Endothelial cell of umbilical vein (primary cell): ENCODE data around the gene HTT-AS.

Experiments used
- EZH2 ChIP-seq: IDR thresholded peaks from 2 replicates; pipeline ENCODE4 v1.6.1; 2012; ENCODE audit warnings: borderline replicate concordance, low read depth, mild to moderate bottlenecking, moderate library complexity, low read length, inconsistent platforms; ENCODE audit not compliant: severe bottlenecking
- JUN ChIP-seq: IDR thresholded peaks from 2 replicates; pipeline ENCODE4 v1.6.1; 2011; ENCODE audit warnings: borderline replicate concordance, low read depth; ENCODE audit not compliant: insufficient read length, insufficient read depth
- MYC ChIP-seq: IDR thresholded peaks from one replicate; pipeline ENCODE4 v1.6.1; 2011; ENCODE audit warnings: mild to moderate bottlenecking, low read depth, low read length
- POLR2A ChIP-seq: IDR thresholded peaks from 2 replicates; pipeline ENCODE4 v1.6.1; 2012; ENCODE audit warnings: low read depth, mild to moderate bottlenecking, control low read depth, low read length
- POLR2AphosphoS5 ChIP-seq: IDR thresholded peaks from 2 replicates; pipeline ENCODE4 v1.6.1; 2012; ENCODE audit warnings: low read depth, mild to moderate bottlenecking, control low read depth, low read length, moderate library complexity; ENCODE audit not compliant: insufficient read depth
- TF ChIP-seq, protein P1 (sequence below), 2 donors: IDR thresholded peaks; 1 replicate in 1 of 2; 2 replicates in 1 of 2; pipeline ENCODE4 v1.5.1; 2011; ENCODE audit warnings: low read length in 2 of 2, mild to moderate bottlenecking in 2 of 2, moderate library complexity in 2 of 2, control low read depth in 1 of 2, inconsistent platforms in 1 of 2, low read depth in 1 of 2; ENCODE audit not compliant: insufficient read depth in 1 of 2; ENCODE audit errors: extremely low read depth in 1 of 2
- TF ChIP-seq, protein P2 (sequence below): IDR thresholded peaks from 2 replicates; pipeline ENCODE4 v1.6.1; 2011; ENCODE audit not compliant: insufficient read depth, insufficient read length

DNA sequence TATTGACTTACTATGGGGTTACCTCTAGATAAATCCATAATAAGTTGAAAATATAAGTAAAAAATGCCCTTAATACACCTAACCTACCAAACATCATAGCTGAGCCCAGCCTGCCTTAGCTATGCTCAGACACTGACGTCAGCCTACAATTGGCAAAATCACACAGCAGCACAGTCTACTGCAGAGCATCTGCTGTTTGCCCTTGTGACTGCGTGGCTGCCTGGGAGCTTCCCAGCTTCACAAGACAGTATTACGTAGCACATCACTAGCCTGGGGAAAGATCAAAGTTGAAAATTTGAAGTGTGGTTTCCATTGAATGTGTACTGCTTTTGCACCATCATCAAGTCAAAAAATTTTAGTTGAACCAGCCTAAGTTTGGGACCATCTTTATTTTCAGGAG is 8.8 kb downstream of the HTT-AS start:
- TF ChIP-seq, protein P1, sequence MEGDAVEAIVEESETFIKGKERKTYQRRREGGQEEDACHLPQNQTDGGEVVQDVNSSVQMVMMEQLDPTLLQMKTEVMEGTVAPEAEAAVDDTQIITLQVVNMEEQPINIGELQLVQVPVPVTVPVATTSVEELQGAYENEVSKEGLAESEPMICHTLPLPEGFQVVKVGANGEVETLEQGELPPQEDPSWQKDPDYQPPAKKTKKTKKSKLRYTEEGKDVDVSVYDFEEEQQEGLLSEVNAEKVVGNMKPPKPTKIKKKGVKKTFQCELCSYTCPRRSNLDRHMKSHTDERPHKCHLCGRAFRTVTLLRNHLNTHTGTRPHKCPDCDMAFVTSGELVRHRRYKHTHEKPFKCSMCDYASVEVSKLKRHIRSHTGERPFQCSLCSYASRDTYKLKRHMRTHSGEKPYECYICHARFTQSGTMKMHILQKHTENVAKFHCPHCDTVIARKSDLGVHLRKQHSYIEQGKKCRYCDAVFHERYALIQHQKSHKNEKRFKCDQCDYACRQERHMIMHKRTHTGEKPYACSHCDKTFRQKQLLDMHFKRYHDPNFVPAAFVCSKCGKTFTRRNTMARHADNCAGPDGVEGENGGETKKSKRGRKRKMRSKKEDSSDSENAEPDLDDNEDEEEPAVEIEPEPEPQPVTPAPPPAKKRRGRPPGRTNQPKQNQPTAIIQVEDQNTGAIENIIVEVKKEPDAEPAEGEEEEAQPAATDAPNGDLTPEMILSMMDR (IDR thresholded peaks at IDR 0.05; ENCODE audit: extremely low read depth in 1 of 2, insufficient read depth in 1 of 2, low read depth in 1 of 2, low read length in 2 of 2), result no peak
- no peak for TF ChIP-seq EZH2
- TF ChIP-seq, protein P2, sequence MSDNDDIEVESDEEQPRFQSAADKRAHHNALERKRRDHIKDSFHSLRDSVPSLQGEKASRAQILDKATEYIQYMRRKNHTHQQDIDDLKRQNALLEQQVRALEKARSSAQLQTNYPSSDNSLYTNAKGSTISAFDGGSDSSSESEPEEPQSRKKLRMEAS, result no peak
- TF ChIP-seq POLR2A, result no peak
- no peak for TF ChIP-seq POLR2AphosphoS5
- TF ChIP-seq JUN, result no peak
- TF ChIP-seq MYC, result no peak
